Esophagus squamous epithelium (tissue), 4 donors: ENCODE results near the gene GTPBP1.

Source experiments
- CTCF ChIP-seq, 6 experiments: fragments of 450-650 bp in 4 of 6; fragments of 200-600 bp in 2 of 6; sonication (generic) in 2 of 6; IDR thresholded peaks; one replicate each; pipeline ENCODE4 v1.5.1; 2016 to 2019; ENCODE audit warnings: antibody characterized with exemption in 6 of 6, mild to moderate bottlenecking in 4 of 6, moderate library complexity in 4 of 6
- POLR2A ChIP-seq, 4 donors: fragments of 450-650 bp; IDR thresholded peaks; one replicate each; pipeline ENCODE4 v1.6.1; 2017; ENCODE audit warnings: antibody characterized with exemption in 4 of 4, mild to moderate bottlenecking in 4 of 4, moderate library complexity in 3 of 4

- TF ChIP-seq CTCF (IDR thresholded peaks at IDR 0.05) (no peak), POLR2A (IDR thresholded peaks at IDR 0.05) (no peak)
Observed at GRCh38 chr22:38698407-38699094, 7.2 kb upstream of the GTPBP1 start.
